Gastroesophageal sphincter (tissue), 4 donors: ENCODE measurements around the gene ARID3A. TPM values are rescaled to one million over a fixed set of nuclear protein-coding genes. Genes with fewer than 3 reads are reported as not detected.

ENCODE experiments used
- ATAC-seq: fragments of 150-250 bp; one replicate; pipeline ENCODE4 v1.9.1; 2016; ENCODE audit warnings: mild to moderate bottlenecking, moderate library complexity
- H3K27ac ChIP-seq, 4 donors: fragments of 200-600 bp; sonication (generic) in 3 of 4; 1 replicate in 3 of 4; 2 replicates in 1 of 4; pipeline ENCODE4 v1.5.1; 2016 to 2019
- H3K27me3 ChIP-seq: fragments of 200-600 bp; sonication (generic); one replicate; pipeline ENCODE4 v1.5.1; 2019
- H3K36me3 ChIP-seq, 2 donors: fragments of 200-600 bp; sonication (generic); one replicate each; pipeline ENCODE4 v1.5.1; 2019; ENCODE audit warnings: control low read depth in 1 of 2
- H3K4me1 ChIP-seq, 3 donors: fragments of 200-600 bp; sonication (generic); 1 replicate in 2 of 3; 2 replicates in 1 of 3; pipeline ENCODE4 v1.5.1; 2016 to 2019; ENCODE audit warnings: control low read depth in 2 of 3
- H3K4me3 ChIP-seq, 2 donors: fragments of 200-600 bp; sonication (generic); one replicate each; pipeline ENCODE4 v1.5.1; 2019; ENCODE audit warnings: mild to moderate bottlenecking in 1 of 2, moderate library complexity in 1 of 2
- H3K9me3 ChIP-seq, 3 donors: fragments of 200-600 bp; sonication (generic); one replicate each; pipeline ENCODE4 v1.5.1; 2017 to 2019; ENCODE audit warnings: control low read depth in 2 of 3
- CTCF ChIP-seq, 4 experiments: fragments of 200-600 bp in 2 of 4; fragments of 450-650 bp in 2 of 4; sonication (generic) in 1 of 4; IDR thresholded peaks; one replicate each; pipeline ENCODE4 v1.5.1; 2017 to 2019; ENCODE audit warnings: antibody characterized with exemption in 4 of 4, mild to moderate bottlenecking in 2 of 4, moderate library complexity in 2 of 4
- EP300 ChIP-seq: sonication (generic); formaldehyde crosslinking; IDR thresholded peaks from one replicate; pipeline ENCODE4 v1.6.1; 2017; ENCODE audit warnings: antibody characterized with exemption, mild to moderate bottlenecking
- POLR2A ChIP-seq, 2 donors: fragments of 450-650 bp; IDR thresholded peaks; one replicate each; pipeline ENCODE4 v1.6.1; 2017; ENCODE audit warnings: antibody characterized with exemption in 2 of 2, mild to moderate bottlenecking in 2 of 2, moderate library complexity in 1 of 2
- POLR2AphosphoS5 ChIP-seq: sonication (generic); formaldehyde crosslinking; IDR thresholded peaks from one replicate; pipeline ENCODE4 v1.6.1; 2017; ENCODE audit warnings: antibody characterized with exemption
- WGBS, 2 donors: methylation state at CpG; one replicate each; pipeline ENCODE4 v1.1.5; 2018; ENCODE audit warnings: low coverage in 1 of 2; 5-methylcytosine and 5-hydroxymethylcytosine counted together
- total RNA-seq, 4 donors: library from RNA; depleted of rRNA; stranded (reverse); fragments of >200 nt; gene quantifications; one replicate each; pipeline ENCODE4 v1.1.0, GENCODE V29; 2016

The ARID3A gene
- total RNA-seq, 4 donors from 2014 or later = 3.6 to 6.2 (median 4.9) TPM

DNA sequence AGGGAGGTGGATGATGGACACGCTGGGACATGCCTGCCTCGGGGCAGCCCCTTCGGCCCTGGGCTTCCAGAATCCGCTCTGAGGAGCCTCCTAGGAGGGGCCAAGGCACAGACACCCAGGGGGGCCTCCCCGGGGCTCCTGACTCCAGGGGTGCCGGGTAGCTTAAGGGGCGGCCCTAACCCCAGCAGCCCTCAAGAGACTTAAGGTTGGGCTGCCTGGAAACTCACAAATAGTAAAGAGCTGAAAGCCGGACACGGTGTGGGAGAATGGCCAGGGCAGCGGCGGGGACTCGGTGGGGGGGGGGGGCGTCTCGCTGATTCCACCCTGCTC lies 7.7 kb downstream of the ARID3A start:
- peak overlapping the region in 1 of 2 donors; percentile 16 for H3K4me3 ChIP-seq
- ATAC-seq = no peak
- peaks cover 0 to 45% (median 30%) of the 10 kb centered on the region in 3 donors for H3K4me1 ChIP-seq
- TF ChIP-seq POLR2AphosphoS5 (no peak), POLR2A (IDR thresholded peaks at IDR 0.05) (no peak), EP300 (no peak), CTCF (IDR thresholded peaks at IDR 0.05) (no peak)
- no peaks in the 10 kb centered on the region for H3K9me3 ChIP-seq
- no peaks in the 10 kb centered on the region for H3K27me3 ChIP-seq
- peak overlapping the region in 3 of 4 donors; percentile 80 to 81 (median 81) for H3K27ac ChIP-seq
- WGBS, 2 donors = 9% methylated on average over 4 of the region's 14 CpGs; no CpG with 5 or more reads in 1 of the 2 donors
- H3K36me3 ChIP-seq = peaks cover 0 to 15% of the 10 kb centered on the region in 2 donors

DNA sequence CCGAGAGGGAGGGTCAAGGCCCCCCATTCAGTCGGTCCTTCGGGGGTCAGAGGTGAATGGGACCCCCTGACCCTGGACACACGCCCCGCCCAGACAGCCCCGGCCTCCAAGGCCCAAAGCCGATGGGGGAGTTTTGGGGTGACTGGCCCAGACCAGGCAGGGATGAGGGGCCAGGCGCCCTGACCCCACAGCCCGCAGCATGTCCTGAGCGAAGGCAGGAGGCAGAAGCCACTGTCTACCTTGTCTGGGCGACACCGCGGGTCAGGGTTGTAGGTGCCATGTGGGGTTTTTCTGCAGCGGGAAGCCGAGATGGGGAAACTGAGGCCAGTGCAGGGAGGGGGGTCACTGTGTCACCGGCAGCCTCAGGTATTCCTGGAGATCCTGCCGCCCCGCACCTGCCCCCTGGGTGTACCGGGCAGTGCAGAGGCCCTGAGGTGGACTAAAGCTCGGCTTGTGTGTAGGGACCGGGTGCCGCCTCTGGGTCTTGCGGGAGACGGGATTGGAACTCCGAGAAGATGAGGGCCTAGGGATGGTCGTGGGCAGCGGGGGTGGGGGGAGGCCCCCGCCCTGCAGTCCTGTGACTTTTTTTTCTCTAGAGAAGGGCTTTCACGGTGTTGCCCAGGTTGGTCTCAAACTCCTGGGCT lies 8.5 kb downstream of the ARID3A start:
- WGBS, 2 donors = 80% methylated on average over 9 of the region's 29 CpGs; no CpG with 5 or more reads in 1 of the 2 donors
- H3K9me3 ChIP-seq = no peaks in the 10 kb centered on the region
- TF ChIP-seq POLR2A (IDR thresholded peaks at IDR 0.05) (no peak), EP300 (no peak), CTCF (IDR thresholded peaks at IDR 0.05) (no peak), POLR2AphosphoS5 (no peak)
- peaks cover 0 to 9% of the 10 kb centered on the region in 2 donors for H3K36me3 ChIP-seq
- ATAC-seq = no peak
- no peak overlapping the region for H3K4me3 ChIP-seq
- H3K4me1 ChIP-seq = peaks cover 0 to 45% (median 30%) of the 10 kb centered on the region in 3 donors
- no peaks in the 10 kb centered on the region for H3K27me3 ChIP-seq
- peak overlapping the region in 3 of 4 donors; percentile 80 to 81 (median 81) for H3K27ac ChIP-seq

- WGBS, 2 donors = 4 to 17% methylated on average over 6 to 9 of the region's 31 CpGs
- H3K4me3 ChIP-seq = no peak overlapping the region
- TF ChIP-seq POLR2AphosphoS5 = peak; percentile 93
- TF ChIP-seq CTCF (IDR thresholded peaks at IDR 0.05) = peak in 1 of 4 experiments; percentile 15
- TF ChIP-seq EP300 = no peak
- TF ChIP-seq POLR2A (IDR thresholded peaks at IDR 0.05) = no peak
- H3K9me3 ChIP-seq = no peaks in the 10 kb centered on the region
- no peaks in the 10 kb centered on the region for H3K27me3 ChIP-seq
- ATAC-seq = peak; percentile 90
- peaks cover 0 to 2% of the 10 kb centered on the region in 2 donors for H3K36me3 ChIP-seq
- peak overlapping the region in 3 of 4 donors; percentile 80 to 81 (median 81) for H3K27ac ChIP-seq
- peaks cover 0 to 47% (median 30%) of the 10 kb centered on the region in 3 donors for H3K4me1 ChIP-seq
These were observed 9.1 kb downstream of the ARID3A start for GRCh38 chr19:934865-935479.

DNA sequence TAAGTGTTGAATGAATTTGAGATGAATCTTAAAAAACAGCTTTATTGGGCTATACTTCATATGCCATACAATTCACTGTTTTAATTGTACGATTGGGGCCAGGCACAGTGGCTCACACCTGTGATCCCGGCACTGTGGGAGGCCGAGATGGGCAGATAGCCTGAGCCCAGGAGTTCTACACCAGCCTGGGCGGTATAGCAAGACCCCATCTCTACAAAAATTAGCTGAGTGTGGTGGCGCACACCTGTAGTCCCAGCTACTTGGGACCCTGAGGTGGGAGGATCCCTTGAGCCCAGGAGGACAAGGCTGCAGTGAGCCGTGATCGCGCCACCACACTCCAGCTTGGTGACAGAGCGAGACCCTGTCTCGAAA lies 10.3 kb downstream of the ARID3A start:
- H3K27me3 ChIP-seq = no peaks in the 10 kb centered on the region
- no peaks in the 10 kb centered on the region for H3K36me3 ChIP-seq
- H3K4me1 ChIP-seq = peaks cover 0 to 59% (median 32%) of the 10 kb centered on the region in 3 donors
- no peak for ATAC-seq
- TF ChIP-seq POLR2AphosphoS5 = no peak
- no peak for TF ChIP-seq EP300
- no peak for TF ChIP-seq CTCF (IDR thresholded peaks at IDR 0.05)
- TF ChIP-seq POLR2A (IDR thresholded peaks at IDR 0.05) = no peak
- peak overlapping the region in 1 of 4 donors; percentile 81 for H3K27ac ChIP-seq
- no peak overlapping the region for H3K4me3 ChIP-seq
- no peaks in the 10 kb centered on the region for H3K9me3 ChIP-seq
- WGBS, 2 donors = 93 to 96% methylated on average over 3 to 9 of the region's 10 CpGs
